Measurements from ENCODE around the gene METTL21A.

DNA sequence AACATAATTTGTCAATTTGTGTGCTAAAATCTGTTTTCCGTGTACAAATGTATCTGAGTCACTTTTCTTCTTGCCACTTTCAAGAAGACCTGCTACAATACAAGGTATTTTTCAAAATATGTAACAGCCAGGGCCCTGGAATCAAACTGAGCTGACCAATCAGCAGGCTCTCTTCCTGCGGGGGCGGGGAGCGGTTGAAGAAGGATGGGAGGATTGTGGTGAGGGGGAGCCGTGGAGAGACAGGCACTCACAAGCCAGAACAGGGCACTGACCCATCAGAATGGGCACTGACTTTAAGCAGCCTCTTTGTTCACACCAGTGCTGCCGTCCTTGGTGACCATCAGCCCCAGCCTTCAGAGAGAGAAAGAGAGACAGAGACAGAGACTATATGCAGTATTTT is 45.7 kb upstream of the METTL21A start:
- TF ChIP-seq, protein P1, sequence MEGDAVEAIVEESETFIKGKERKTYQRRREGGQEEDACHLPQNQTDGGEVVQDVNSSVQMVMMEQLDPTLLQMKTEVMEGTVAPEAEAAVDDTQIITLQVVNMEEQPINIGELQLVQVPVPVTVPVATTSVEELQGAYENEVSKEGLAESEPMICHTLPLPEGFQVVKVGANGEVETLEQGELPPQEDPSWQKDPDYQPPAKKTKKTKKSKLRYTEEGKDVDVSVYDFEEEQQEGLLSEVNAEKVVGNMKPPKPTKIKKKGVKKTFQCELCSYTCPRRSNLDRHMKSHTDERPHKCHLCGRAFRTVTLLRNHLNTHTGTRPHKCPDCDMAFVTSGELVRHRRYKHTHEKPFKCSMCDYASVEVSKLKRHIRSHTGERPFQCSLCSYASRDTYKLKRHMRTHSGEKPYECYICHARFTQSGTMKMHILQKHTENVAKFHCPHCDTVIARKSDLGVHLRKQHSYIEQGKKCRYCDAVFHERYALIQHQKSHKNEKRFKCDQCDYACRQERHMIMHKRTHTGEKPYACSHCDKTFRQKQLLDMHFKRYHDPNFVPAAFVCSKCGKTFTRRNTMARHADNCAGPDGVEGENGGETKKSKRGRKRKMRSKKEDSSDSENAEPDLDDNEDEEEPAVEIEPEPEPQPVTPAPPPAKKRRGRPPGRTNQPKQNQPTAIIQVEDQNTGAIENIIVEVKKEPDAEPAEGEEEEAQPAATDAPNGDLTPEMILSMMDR (IDR thresholded peaks at IDR 0.05): no peak
- TF ChIP-seq EP300 (IDR thresholded peaks at IDR 0.05): no peak
- TF ChIP-seq POLR2AphosphoS5 (IDR thresholded peaks at IDR 0.05): no peak
